Hindlimb muscle (tissue), 1 donor: ENCODE results near the gene NGDN. TPM values are rescaled to one million over a fixed set of nuclear protein-coding genes. Genes with fewer than 3 reads are reported as not detected.
A peak's percentile ranks its signal among the peaks of the same experiment; 100 is the strongest.
"Not testable (repeated sequence)": the region's sequence is repeated elsewhere in the genome, so short reads cannot be mapped to it uniquely, and the experiment has no call there.

Source experiments
- DNase-seq: peaks from one replicate; pipeline ENCODE4 v3.0.0-alpha.2; 2013
- polyA plus RNA-seq: library from polyadenylated mRNA; unstranded; fragments of 120-200 nt; gene quantifications from one replicate; pipeline ENCODE4 v1.2.1, GENCODE V29; 2013; ENCODE audit not compliant: insufficient read length

Gene NGDN, protein sequence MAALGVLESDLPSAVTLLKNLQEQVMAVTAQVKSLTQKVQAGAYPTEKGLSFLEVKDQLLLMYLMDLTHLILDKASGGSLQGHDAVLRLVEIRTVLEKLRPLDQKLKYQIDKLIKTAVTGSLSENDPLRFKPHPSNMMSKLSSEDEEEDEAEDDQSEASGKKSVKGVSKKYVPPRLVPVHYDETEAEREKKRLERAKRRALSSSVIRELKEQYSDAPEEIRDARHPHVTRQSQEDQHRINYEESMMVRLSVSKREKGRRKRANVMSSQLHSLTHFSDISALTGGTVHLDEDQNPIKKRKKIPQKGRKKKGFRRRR
- 34.3 TPM for polyA plus RNA-seq

DNA sequence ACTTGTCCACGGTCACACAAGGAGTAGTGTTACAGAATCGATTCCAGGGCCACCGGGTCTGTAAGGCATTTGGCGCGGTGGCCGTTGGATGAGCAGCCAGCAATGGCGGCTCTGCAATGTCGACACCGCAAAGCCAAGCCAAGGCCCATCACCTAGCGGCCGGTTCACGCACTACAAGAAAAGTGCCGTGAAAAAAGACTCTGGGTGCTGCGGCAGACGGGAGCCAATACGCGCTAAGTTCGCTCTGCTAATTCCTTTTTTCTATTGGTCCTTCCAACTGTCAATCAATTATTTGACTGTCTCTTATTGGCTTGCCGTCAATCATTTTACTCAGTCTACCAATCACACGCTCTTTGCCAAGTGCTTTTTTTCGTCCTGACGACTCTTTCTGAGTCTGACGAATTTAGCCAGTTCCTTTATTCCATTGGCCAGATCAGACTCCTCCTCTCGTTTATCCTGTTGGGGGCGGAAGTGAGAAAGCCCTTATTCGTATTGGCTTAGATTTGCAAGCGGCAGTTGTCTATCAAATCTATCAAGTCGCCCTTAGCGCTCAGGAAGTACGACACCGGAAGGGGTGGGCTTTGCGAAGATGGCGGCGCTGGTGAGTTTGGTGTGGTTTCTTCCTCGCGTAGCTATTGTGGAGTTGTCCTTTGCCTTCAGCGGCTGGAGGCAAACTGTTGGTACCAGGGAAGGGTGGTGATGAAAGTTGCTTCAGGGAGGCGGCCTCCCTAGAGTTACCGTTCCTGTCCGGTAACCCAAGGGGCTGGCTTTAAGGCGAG is at the start of gene NGDN:
TSS of gene NGDN (plus strand) at position 577 of the 779 bp plus-strand sequence. CDS start at position 590, 13 bp downstream.
- DNase-seq, result peak; percentile 97

DNA sequence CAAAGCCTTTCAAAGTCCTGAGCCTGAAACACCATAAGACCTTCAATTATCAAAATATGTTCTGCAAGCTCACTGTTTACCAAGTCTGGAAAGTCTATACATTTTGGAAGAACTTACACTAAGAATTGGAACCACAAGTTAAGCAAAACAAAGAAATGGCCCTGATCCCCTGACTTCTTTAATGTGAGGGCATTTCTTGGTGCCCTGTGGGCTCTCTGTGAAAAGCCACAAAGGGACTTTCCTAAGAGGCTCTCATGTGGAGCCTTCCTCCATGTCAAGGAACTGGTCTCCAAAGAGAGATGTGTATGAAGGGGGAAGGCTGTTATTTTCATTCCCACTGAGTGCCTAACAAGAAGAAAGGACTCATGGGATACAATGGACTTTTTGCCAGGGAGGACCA is 47.9 kb upstream of the NGDN start:
- DNase-seq, result no peak

DNA sequence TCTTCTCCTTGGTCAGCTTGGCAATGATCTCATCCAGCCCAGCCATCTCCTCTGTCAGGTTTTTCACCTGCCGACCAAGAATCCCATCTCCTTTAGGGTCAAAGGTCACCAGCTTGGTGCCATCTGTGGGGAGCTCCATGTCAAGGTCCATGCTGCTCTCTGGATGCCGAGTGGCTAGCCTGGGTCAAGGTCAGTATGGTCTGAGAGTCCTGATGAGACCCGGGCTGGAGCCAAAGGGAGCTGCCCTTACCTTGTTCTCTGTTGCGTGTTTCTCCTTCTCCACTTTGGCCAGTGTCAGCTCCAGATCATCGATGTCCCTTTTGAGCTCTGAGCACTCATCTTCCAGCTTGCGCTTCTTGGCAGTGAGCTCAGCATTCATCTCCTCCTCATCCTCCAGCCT is 45.8 kb upstream of the NGDN start:
- DNase-seq, result no peak

DNA sequence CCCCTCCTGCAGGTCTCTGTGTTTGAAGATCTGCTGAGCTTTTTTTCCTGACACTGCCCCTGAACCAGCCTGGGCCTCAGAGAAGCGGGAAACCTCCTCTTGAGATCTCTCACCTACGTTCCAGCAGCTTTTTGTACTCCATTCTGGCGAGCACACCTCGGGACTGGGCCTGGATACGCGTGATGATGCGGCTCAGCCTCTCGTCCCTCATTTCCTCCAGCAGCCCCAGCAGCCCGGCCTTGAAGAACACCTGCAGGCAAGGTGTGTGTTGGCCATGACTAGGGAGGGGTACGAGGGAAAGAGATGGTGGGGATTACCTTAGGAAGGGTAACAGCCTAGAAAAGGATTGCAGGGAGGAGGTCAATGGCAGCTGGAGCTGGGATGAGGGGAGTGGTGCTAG is 44.3 kb upstream of the NGDN start:
- DNase-seq, result no peak

DNA sequence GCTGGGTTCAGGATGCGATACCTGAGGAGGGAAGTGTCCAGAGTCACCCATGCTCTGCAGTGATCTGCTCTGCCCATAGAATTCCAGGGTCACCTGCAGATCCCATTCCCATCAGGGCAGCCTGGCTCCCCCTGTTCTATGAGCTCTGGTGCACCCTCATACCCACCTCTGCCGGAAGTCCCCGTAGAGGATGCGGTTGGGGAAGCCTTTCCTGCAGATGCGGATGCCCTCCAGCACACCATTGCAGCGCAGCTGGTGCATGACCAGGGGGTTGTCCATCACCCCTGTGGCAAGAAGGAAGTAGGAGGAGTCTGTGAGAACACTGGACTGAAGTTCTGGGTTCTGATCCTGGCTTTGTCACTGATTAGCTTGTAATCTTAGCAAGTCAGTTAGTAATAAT is 43.7 kb upstream of the NGDN start:
- not testable (repeated sequence) for DNase-seq

DNA sequence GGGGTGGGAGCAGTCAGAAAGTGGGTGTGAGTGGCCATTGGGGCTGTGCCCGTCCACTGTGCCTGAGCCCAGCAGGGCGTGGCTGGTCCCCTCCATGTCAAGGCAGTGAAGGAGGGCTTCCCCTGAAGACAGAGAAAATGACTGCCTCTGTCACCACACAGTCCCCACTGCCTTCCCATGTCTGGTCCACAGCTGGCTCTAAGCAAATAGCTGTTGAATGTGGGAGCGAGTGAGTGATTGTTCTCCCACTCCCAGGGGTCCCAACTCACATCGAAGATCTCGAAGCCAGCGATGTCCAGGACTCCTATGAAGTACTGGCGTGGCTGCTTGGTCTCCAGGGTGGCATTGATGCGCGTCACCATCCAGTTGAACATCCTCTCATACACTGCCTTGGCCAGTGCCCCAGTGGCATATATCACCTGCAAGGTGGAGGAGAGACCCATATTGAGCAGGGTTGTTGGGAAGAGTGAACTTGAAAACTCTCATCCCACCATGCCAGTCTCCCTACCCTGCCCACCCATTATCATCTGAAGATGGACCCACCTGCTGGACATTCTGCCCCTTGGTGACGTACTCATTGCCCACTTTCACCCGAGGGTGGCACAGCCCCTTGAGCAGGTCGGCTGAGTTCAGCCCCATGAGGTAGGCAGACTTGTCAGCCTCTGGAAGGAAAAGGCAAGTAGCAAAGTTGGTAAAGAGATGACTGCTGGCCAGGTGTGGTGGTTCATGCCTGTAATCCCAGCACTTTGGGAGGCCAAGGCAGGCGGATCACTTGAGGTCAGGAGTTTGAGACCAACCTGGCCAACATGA is 40.6 kb upstream of the NGDN start:
- no peak for DNase-seq

DNA sequence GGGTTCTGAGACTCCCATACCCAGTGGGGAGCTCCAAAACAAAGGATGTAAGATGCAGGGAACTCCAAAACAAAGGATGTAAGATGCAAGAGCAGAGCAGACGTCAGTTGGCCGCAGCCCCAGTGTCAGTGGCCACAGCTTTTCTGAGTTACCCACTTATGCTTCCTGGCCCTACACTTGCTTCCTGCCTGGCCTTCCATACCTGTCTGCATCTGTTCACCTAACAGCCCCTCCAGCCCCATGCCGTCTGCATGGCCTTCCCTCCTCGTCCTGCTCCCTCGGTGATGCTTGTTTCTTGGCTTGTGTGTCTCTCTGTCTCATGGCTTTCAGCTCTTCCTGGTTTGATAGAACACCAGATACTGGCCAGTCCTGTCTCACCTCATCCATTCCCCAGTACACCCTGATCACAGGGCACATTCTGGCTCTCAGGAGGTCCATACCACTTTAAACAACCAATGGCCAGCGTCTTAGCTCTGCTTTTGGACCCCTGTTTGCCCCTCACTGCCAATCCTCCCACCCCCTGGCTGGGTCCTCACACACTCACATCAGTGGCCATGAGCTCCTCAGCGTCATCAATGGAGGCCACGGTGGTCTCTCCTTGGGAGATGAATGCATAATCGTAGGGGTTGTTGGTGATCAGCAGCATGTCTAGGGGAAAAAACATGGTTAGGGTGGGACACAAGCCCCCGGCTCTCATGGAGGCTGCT is 39.3 kb upstream of the NGDN start:
- DNase-seq, result no peak

DNA sequence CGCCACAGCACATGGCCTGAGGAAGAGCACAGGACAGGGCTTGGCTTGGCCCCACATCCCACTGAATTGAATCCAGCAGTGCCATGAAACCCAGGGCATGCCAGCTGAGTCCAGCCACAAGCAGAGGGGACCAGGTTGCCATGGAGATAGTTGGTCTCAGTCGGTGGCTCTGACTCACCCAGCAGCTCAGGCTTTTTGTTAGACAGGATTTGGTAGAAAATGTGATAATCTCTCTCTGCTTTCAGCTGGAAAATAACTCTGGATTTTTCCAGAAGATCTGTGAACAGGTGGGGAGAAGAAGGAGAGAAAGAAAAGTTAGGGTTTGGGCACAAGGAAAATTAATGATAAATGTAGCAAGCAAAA is 38.8 kb upstream of the NGDN start:
- no peak for DNase-seq

DNA sequence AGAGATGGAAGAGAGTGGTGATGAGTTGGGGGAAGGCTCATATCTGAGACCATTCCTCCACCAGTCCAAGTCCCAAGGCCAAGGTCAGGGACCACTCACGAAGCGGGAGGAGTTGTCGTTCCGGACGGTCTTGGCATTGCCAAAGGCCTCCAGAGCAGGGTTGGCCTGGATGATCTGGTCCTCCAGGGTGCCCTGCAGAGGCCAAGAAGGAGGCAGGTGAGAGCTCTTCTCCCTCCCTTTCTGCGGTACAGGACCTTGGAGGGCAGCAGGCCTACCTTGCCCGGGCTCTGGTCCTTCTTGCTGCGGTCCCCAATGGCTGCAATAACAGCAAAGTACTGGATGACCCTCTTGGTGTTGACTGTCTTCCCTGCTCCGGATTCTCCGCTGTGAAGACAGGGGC is 38.0 kb upstream of the NGDN start:
- DNase-seq, result no peak

DNA sequence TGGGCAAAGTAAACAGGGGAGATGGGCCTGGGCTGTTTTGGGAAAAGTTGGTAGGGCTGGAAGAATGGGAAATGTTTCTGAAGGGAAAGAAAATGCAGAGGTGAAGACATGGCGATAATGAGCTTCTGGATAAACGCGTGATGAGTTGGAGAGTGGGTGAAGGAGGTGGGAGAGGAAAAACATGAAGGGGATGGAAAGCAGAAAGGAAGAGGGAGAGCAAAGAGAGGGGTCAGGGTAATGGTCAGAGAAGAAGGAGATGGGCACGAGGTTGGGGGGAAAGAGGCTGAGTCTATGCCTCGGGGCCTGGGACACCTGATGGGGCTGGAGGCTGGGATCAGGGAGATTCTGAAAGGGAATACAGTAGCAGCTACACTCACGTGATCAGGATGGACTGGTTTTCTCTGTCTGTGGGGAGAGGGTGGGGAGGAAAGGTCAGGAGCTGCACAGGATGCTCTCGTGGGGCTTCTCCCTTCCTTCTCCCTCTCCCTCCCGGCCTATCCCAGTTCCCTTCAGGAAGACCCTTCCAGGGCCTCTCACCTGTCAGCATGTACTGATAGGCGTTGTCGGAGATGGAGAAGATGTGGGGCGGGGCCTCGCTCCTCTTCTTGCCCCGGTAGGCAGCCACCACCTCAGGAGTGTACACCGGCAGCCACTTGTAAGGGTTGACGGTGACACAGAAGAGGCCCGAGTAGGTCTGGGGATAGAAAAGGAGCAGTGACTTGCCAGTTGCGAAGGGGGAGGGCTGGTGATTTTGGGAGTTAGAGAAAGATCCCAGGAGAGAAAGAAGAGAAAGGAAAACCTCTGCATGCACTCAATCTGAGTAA is 37.2 kb upstream of the NGDN start:
- no peak for DNase-seq

DNA sequence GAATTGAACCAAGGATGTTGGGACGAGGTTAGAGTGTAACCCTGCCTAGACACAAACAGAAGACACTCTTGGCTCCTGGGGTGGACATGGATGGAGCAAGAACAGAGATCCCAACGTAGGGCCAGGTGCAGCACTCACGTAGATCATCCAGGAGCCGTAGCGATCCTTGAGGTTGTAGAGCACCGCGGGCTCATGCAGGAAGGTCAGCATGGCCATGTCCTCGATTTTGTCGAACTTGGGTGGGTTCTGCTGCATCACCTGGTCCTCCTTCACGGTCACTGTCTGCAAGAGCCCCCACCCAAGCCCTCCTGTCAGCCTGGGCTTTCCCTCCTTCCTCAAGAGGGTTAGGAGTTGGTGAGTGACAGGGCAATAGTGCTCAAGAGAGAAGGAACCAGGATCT is 36.6 kb upstream of the NGDN start:
- DNase-seq, result no peak

DNA sequence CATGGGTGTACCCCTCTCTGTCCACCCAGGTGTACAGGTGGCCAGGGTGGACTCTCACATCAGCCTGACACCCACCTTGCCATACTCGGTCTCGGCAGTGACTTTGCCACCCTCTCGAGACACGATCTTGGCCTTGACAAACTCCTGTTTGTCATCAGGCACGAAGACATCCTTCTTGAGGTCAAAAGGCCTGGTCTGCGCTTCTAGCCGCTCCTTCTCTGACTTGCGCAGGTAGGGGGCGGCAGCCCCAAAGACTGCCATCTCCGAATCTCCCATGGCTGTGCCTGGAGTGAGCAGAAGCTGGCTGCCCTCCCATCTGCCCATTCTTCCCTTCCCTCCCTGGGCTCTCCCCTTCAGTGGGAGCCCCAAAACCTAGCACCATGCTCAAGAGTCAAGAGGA is 36.0 kb upstream of the NGDN start:
- no peak for DNase-seq

DNA sequence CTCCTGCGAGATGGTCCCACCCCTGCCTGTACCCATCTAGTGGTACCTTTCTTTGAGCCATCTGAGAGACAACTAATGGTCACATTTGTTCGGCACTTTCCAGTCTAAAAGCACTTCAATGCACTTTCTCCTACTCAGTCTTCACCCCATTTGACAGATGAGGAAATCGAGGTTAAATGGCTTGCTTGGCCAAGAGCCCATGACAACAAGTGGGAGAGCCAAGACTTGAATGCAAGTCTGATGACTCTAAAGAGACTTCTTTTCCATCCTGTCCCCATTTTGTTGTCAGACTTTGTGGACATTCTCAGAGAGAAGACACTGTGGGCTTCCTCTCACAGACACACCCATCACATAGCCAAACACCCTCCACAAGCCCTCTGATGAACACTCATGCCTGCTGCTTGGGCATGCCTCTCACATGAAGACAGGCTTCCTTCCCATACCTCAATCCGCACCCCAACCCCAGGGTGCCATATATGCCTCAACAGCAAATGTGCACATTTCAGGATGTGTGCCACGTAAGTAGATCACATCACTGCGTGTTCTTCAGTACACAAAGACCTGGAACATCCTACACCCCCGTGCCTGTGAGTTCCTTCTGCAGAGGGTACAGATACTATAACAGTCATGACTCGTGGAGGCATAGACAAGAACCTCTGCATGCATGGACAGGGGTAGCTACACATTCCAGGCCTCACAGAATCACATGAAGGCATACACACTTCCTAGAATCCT is 34.8 kb upstream of the NGDN start:
- DNase-seq, result no peak

DNA sequence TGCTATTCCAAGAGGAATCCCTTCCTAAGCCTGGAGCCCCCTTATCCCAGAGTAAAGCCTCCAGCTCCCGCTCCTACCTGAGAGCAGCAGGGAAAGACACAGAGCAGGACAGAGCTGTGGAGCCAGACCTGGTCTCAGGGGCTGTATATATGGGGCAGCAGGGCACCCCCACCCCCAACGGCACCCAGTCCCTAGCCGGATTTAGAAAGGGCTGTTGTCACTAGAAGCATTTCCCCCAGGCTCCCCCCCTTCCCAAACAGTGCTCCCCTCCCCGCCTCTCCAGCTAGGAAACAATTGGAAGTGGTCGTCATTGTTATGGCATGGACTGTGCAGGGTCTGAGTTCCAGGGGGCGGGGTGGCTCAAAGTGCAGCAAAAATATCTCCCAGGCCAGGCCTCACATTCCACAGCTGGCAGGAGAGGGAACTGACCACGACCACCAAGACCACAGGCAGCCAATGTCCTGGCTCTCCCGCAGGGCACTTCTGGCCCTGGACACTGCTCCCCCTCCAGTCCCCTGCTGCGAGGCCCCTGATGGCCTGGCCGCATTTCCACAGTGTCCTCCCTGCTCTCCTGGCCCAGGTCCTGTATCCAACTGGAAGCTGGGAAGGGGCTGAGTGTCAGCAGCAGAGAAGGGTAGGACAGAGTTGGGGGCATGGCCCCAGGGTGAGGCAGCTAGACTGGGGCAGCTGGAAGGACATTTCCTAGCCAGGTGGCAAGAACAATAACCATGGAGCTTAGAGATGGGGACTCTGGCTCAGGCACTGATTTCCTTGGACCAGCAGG is 33.8 kb upstream of the NGDN start, which contains the start of gene MYH7:
TSS of gene MYH7 (minus strand) at position 118 of the 784 bp plus-strand sequence. CDS start 1,928 bp downstream, outside the sequence.
- no peak for DNase-seq

DNA sequence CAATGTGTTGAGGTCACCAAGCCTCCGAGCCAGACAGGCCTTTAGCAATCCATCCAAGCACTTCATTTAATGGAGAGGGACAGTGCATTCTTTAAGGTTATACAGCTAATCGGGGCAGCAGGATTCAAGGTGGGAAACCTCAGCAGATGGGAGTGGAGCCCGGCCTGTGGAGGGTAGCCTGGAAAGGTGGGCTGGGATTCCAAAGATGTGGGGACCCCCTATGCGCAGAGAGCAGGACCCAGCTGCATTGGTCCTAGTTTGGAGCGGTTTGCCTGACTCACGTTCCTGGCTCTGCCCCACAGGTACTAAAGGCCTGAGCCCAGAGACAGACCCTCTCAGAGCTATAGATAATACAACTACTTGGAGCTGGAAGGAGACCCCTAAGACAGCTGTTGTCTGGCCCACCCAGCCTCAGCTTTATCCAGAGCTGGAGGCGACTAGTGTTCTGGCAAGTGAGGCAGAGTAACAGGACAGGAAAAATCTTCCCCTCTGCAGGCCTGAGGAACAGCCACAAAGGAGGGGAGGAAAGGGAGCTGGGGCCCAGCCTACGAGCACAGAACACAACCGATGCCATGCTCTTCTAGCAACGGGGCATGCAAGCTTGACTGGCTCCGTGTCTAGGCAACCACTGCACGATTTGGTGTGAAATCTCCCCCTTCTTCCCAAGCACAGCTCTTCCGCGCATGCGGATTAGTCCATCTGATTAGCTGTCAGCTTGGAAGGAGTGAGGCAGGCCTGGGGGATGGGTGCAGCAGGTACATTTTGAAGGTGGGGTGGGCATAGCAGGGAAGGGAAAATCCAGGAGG is 33.0 kb upstream of the NGDN start:
- DNase-seq, result peak; percentile 26

DNA sequence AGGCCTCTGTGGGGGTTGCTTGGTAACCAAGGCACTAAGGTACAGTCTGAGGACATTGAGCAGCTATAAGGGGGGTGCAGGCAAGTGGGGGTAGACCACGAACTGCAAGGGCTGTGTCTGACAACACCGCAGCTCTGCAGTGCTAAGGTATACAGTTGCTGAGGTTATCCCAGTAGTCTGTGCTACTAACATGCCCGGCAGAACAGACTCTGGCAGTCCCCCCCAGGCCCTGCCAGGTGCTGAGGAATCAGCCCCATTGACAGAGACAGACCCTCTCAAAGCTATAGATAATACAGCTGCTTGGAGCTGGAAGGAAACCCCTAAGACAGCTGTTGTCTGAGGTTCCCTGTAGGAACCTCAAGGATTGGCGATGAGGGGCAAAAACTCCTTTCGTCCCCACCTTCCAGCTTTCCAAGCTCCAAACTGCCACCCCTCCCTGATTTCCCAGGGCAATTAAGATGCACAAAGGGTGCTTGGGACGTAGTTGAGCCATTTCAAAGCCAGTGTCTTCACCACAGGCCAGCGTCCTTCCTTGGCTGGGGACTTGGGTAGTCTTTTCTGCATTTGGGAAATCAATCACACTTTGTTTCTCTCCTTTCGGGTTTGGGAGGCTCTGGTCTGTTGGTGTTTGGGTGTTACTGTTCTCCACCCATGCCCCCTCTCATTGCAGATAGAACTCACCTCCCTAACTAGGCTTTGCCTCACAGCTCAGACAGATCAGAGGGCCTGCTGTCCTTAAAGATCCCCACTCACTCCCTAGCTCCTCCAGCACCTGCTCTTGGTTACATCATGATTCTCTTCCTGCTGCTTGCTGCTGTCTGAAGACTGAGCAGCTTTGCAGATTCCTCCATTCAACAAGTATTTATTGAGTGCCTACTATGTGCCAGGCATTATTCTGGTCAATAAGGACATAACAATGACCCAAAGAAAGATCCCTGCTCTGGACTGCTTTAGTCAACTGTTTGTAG is 32.1 kb upstream of the NGDN start:
- no peak for DNase-seq

DNA sequence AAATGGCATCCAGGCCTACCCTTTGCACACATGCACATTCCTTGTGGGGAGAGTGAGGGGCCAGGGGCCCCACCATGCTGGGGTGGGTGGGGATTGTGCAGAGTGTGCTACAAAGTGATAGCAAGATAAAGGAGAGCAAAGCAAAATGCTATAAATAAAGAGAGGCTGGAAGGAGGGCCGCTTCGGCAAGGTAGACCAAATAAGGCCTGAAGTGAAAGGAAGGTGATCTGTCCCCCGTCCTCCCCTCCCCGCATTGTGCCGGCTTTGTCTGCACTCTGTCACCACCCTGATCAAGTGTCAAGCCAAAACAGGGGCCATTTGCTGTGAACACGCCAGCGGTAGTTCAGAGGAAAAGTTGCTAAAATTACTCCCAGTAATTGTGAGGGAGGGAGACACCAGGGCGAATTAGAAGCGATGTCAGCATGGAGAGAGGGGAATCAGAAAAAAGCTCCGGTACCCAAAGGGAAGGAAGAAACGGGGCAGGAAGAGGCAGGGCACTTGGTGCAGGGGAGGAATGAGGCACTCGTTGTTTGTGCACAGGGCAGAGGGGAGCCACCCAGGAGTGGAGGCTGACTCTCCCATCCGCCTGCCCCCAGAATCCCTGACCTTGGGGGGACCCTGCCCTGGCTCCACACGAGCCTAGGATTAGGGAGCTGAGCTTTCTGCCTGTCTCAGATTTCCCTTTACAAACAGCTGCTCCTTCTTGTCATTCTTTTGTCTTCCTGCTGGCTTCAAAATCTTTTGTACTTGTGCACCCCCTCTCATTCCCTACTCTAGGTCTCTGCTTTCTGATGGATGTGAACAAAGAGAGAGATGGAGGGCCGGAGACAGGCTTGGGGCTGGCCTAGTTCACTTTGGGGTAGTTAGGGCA is 31.2 kb upstream of the NGDN start:
- no peak for DNase-seq
